Pancreas (tissue), 10 donors: ENCODE data around the gene AHSP. TPM values are rescaled to one million over a fixed set of nuclear protein-coding genes. Genes with fewer than 3 reads are reported as not detected.
"Not testable (repeated sequence)": the region's sequence is repeated elsewhere in the genome, so short reads cannot be mapped to it uniquely, and the experiment has no call there.

Source experiments
- ATAC-seq, 4 donors: fragments of 200-7000 bp; cut with Tn5 transposase; one replicate each; pipeline versions ENCODE4 v1.8.0 to v1.9.1; 2020; ENCODE audit warnings: mild to moderate bottlenecking in 4 of 4, moderate library complexity in 4 of 4
- DNase-seq, 6 donors: peaks; one replicate each; pipeline ENCODE4 v3.0.0-alpha.2; 2020
- FAIRE-seq: peaks from 2 replicates; lab custom pipeline; 2012; peaks lifted over from hg19 to GRCh38; lab: Jason Lieb, UNC
- H3K27ac ChIP-seq, 4 donors: fragments of 200-600 bp; sonication (generic); 1 replicate in 3 of 4; 2 replicates in 1 of 4; pipeline versions ENCODE4 v1.5.0 to v1.8.0; 2020
- H3K27me3 ChIP-seq, 4 donors: fragments of 200-600 bp; one replicate each; pipeline ENCODE4 v1.8.0; 2021
- H3K36me3 ChIP-seq, 3 donors: fragments of 200-600 bp; sonication (generic) in 1 of 3; one replicate each; pipeline versions ENCODE4 v1.5.0 to v1.8.0; 2020 to 2021
- H3K4me1 ChIP-seq, 3 donors: fragments of 200-600 bp; one replicate each; pipeline ENCODE4 v1.8.0; 2021
- H3K4me3 ChIP-seq, 4 donors: fragments of 200-600 bp; sonication (generic) in 2 of 4; one replicate each; pipeline versions ENCODE4 v1.5.0 to v1.8.0; 2020 to 2021
- H3K9me3 ChIP-seq, 4 donors: fragments of 200-600 bp; one replicate each; pipeline ENCODE4 v1.8.0; 2021
- CTCF ChIP-seq, 4 donors: fragments of 200-600 bp; sonication (generic) in 3 of 4; IDR thresholded peaks; one replicate each; pipeline versions ENCODE4 v1.5.0 to v1.8.0; 2021; ENCODE audit warnings: antibody characterized with exemption in 4 of 4
- WGBS, 2 donors: extraction: QIAGEN DNeasy Blood & Tissue Kit; methylation state at CpG; one replicate each; pipeline ENCODE4 v1.1.7; 2013; 5-methylcytosine and 5-hydroxymethylcytosine counted together
- intact Hi-C, 3 donors: fragments of 100-400 bp; cut with DNase I; formaldehyde crosslinking; loops; one replicate each; pipeline versions ENCODE4 v1.11.1 to v1.14.2; 2022
- polyA plus RNA-seq, 2 donors: library from polyadenylated mRNA; stranded (reverse); fragments of 200-250 nt; gene quantifications; one replicate each; pipeline ENCODE4 v1.2.3, GENCODE V29; 2013
- total RNA-seq, 6 donors: library from RNA; stranded (reverse); fragmentation: NEBNext Ultra II Directional in 4 of 6; extraction: Animal tissue kit (Norgen Biotek cat#: 25700) in 4 of 6; gene quantifications; one replicate each; pipeline versions ENCODE4 v1.2.1 to v1.2.4, GENCODE V29; 2021 to 2023
- donor health status: healthy with polysubstance abuse.
- donor health status: DM: no; HTN: no; CAD: no; lungs with moderate emphysema.
- donor health status: DM: no; HTN: no; CAD: no.
- donor health status: control.
- donor health status: control.
- donor health status: Bipolar disorder and iron deficiency.
- donor health status: DM: yes; HTN: yes; CAD: no.
- donor health status: DM: no; HTN: no; CAD: no.
- donor health status: DM: no; HTN: no; CAD: no.
- donor health status: DM: yes; HTN: yes; CAD: no.

AHSP gene
- total and polyA plus RNA-seq, 8 donors: not detected

GRCh38 chr16:31522071-31522470 lies 5.6 kb upstream of the AHSP start:
- Histone ChIP-seq H3K9me3 (no peaks in the 10 kb centered on the region), H3K4me3 (no peak overlapping the region), H3K27me3 (no peaks in the 10 kb centered on the region), H3K36me3 (no peaks in the 10 kb centered on the region), H3K4me1 (no peaks in the 10 kb centered on the region), H3K27ac (no peak overlapping the region)
- no peak for ATAC-seq
- no peak for DNase-seq
- 70 to 82% methylated on average over 6 of the region's 6 CpGs for WGBS, 2 donors
- intact Hi-C loops: no loop called here
- no peak for TF ChIP-seq CTCF (IDR thresholded peaks at IDR 0.05)
- FAIRE-seq: no peak

GRCh38 chr16:31523768-31524167 lies 3.9 kb upstream of the AHSP start:
- WGBS, 2 donors: 54 to 63% methylated on average over 3 of the region's 6 CpGs
- ATAC-seq, H3K27ac ChIP-seq, H3K9me3 ChIP-seq, H3K4me3 ChIP-seq, DNase-seq, FAIRE-seq, intact Hi-C loops, H3K27me3 ChIP-seq, H3K36me3 ChIP-seq, H3K4me1 ChIP-seq: not testable (repeated sequence)

GRCh38 chr16:31525113-31525512 lies 2.6 kb upstream of the AHSP start:
- no peaks in the 10 kb centered on the region for H3K36me3 ChIP-seq
- no peak for TF ChIP-seq CTCF (IDR thresholded peaks at IDR 0.05)
- no peak overlapping the region for H3K27ac ChIP-seq
- no peak overlapping the region for H3K4me3 ChIP-seq
- ATAC-seq (no peak), DNase-seq (no peak), FAIRE-seq (no peak)
- WGBS, 2 donors: 66 to 87% methylated on average over 3 of the region's 3 CpGs
- no peaks in the 10 kb centered on the region for H3K4me1 ChIP-seq
- H3K27me3 ChIP-seq: no peaks in the 10 kb centered on the region
- H3K9me3 ChIP-seq: no peaks in the 10 kb centered on the region
- intact Hi-C loops: no loop called here

GRCh38 chr16:31528523-31529107 lies 915 bp downstream of the AHSP start:
- H3K4me3 ChIP-seq: peak overlapping the region in 1 of 4 donors; percentile 39
- intact Hi-C loops: no loop called here
- peak in 3 of 4 donors; percentile 36 to 46 (median 42) for ATAC-seq
- no peak for FAIRE-seq
- no peak for TF ChIP-seq CTCF (IDR thresholded peaks at IDR 0.05)
- H3K4me1 ChIP-seq: no peaks in the 10 kb centered on the region
- peak overlapping the region in 3 of 4 donors; percentile 11 to 35 (median 17) for H3K27ac ChIP-seq
- WGBS, 2 donors: 22% methylated on average over 11 of the region's 11 CpGs
- DNase-seq: no peak
- no peaks in the 10 kb centered on the region for H3K36me3 ChIP-seq
- no peaks in the 10 kb centered on the region for H3K9me3 ChIP-seq
- no peaks in the 10 kb centered on the region for H3K27me3 ChIP-seq

GRCh38 chr16:31529108-31529936 lies 1.6 kb downstream of the AHSP start:
- FAIRE-seq (no peak), DNase-seq (peak in 2 of 6 donors; percentile 19 to 35), ATAC-seq (peak in 3 of 4 donors; percentile 71 to 80 (median 72))
- Histone ChIP-seq H3K4me1 (no peaks in the 10 kb centered on the region), H3K4me3 (peak overlapping the region in 2 of 4 donors; percentile 30 to 39), H3K36me3 (no peaks in the 10 kb centered on the region), H3K27me3 (no peaks in the 10 kb centered on the region), H3K9me3 (no peaks in the 10 kb centered on the region), H3K27ac (peak overlapping the region; percentile 11 to 46 (median 26))
- no peak for TF ChIP-seq CTCF (IDR thresholded peaks at IDR 0.05)
- intact Hi-C loops: no loop called here
- 2% methylated on average over 43 to 51 of the region's 52 CpGs for WGBS, 2 donors
